B cell (primary cell): ENCODE measurements around the gene MBP. TPM values are rescaled to one million over a fixed set of nuclear protein-coding genes. Genes with fewer than 3 reads are reported as not detected.

Source experiments
- ATAC-seq: fragments of 200-7000 bp; cut with Tn5 transposase; one replicate; pipeline ENCODE4 v1.10.0; 2021; ENCODE audit warnings: low read depth, mild to moderate bottlenecking, moderate number of reproducible peaks, moderate library complexity
- CTCF ChIA-PET: fragments of 350-600 bp; sonication (Branson Sonifier 250); formaldehyde crosslinking; loops from one replicate; lab custom pipeline; 2021; ENCODE audit warnings: antibody characterized with exemption, inconsistent platforms; lab: Charles Lee
- POLR2A ChIA-PET: fragments of 350-600 bp; sonication (Branson Sonifier 250); formaldehyde crosslinking; loops from one replicate; lab custom pipeline; 2021; ENCODE audit warnings: antibody characterized with exemption; lab: Charles Lee
- DNase-seq: peaks from one replicate; pipeline ENCODE4 v3.0.0; 2013
- H2AFZ ChIP-seq: 2 replicates; pipeline ENCODE4 v1.6.1; 2012; ENCODE audit warnings: mild to moderate bottlenecking, low read depth, low read length; ENCODE audit not compliant: insufficient read depth, poor library complexity, severe bottlenecking
- H3K27ac ChIP-seq, 2 donors: 1 replicate in 1 of 2; 2 replicates in 1 of 2; pipeline ENCODE4 v1.5.1; 2012 to 2013; ENCODE audit warnings: low read length in 2 of 2, mild to moderate bottlenecking in 2 of 2, moderate library complexity in 1 of 2
- H3K27me3 ChIP-seq, 4 experiments: fragments of 200-600 bp in 1 of 4; sonication (generic) in 1 of 4; replicated peaks in 1 of 4; 1 replicate in 2 of 4; 2 replicates in 2 of 4; pipeline versions ENCODE4 v1.6.1 to v1.7.0; 2013 to 2016; ENCODE audit warnings: low read length in 3 of 4, mild to moderate bottlenecking in 2 of 4, mixed read lengths in 1 of 4, moderate library complexity in 1 of 4; ENCODE audit not compliant: insufficient read depth in 4 of 4, control insufficient read depth in 3 of 4; ENCODE audit errors: control extremely low read depth in 1 of 4
- H3K36me3 ChIP-seq, 2 experiments: replicated peaks in 1 of 2; 1 replicate in 1 of 2; 2 replicates in 1 of 2; pipeline versions ENCODE4 v1.6.1 to v1.7.1; 2013; ENCODE audit warnings: low read length in 1 of 2; ENCODE audit not compliant: insufficient read depth in 2 of 2, control insufficient read depth in 1 of 2; ENCODE audit errors: control extremely low read depth in 1 of 2, extremely low read depth in 1 of 2
- H3K4me1 ChIP-seq, 2 donors: fragments of 200-600 bp in 1 of 2; sonication (generic) in 1 of 2; 1 replicate in 1 of 2; 2 replicates in 1 of 2; pipeline versions ENCODE4 v1.5.1 to v1.6.1; 2013 to 2017; ENCODE audit warnings: low read length in 2 of 2; ENCODE audit not compliant: control insufficient read depth in 2 of 2, insufficient read depth in 2 of 2
- H3K4me2 ChIP-seq: replicated peaks from 2 replicates; pipeline ENCODE3; 2012; ENCODE audit warnings: mild to moderate bottlenecking, low read depth, low read length; ENCODE audit not compliant: poor library complexity, severe bottlenecking
- H3K4me3 ChIP-seq, 5 experiments: fragments of 200-600 bp in 1 of 5; sonication (generic) in 1 of 5; 1 replicate in 3 of 5; 2 replicates in 2 of 5; pipeline versions ENCODE4 v1.5.1 to v1.7.0; 2011 to 2016; ENCODE audit warnings: low read length in 4 of 5, mild to moderate bottlenecking in 4 of 5, low read depth in 2 of 5, control low read depth in 1 of 5, moderate library complexity in 1 of 5; ENCODE audit not compliant: insufficient read depth in 1 of 5; ENCODE audit errors: control extremely low read depth in 1 of 5, extremely low read depth in 1 of 5
- H3K79me2 ChIP-seq: fragments of 200-600 bp; sonication (generic); one replicate; pipeline ENCODE4 v1.6.0; 2016; ENCODE audit warnings: low read length; ENCODE audit not compliant: control insufficient read depth, insufficient read depth
- H3K9ac ChIP-seq: fragments of 200-600 bp; sonication (generic); 2 replicates; pipeline ENCODE4 v1.6.1; 2017; ENCODE audit warnings: mild to moderate bottlenecking, low read length, moderate library complexity
- H3K9me3 ChIP-seq, 3 donors: one replicate each; pipeline versions ENCODE4 v1.6.1 to v1.7.1; 2013; ENCODE audit warnings: low read length in 2 of 3; ENCODE audit not compliant: control insufficient read depth in 2 of 3, insufficient read depth in 1 of 3; ENCODE audit errors: control extremely low read depth in 1 of 3
- H4K20me1 ChIP-seq: 2 replicates; pipeline ENCODE4 v1.6.0; 2012; ENCODE audit warnings: mild to moderate bottlenecking, low read length; ENCODE audit not compliant: insufficient read depth, control insufficient read depth, poor library complexity, severe bottlenecking
- H3K27ac Mint-ChIP-seq: one replicate; pipeline ENCODE4 v1.8.0; 2021; ENCODE audit warnings: mixed read lengths
- H3K27me3 Mint-ChIP-seq: one replicate; pipeline ENCODE4 v1.8.0; 2021; ENCODE audit warnings: mixed read lengths
- H3K4me1 Mint-ChIP-seq: one replicate; pipeline ENCODE4 v1.8.0; 2021; ENCODE audit warnings: mixed read lengths
- H3K4me3 Mint-ChIP-seq: one replicate; pipeline ENCODE4 v1.8.0; 2021; ENCODE audit warnings: mixed read lengths
- H3K9me3 Mint-ChIP-seq: one replicate; pipeline ENCODE4 v1.8.0; 2022; ENCODE audit warnings: mixed read lengths; ENCODE audit not compliant: insufficient read depth
- CTCF ChIP-seq: fragments of 200-600 bp; IDR thresholded peaks from one replicate; pipeline ENCODE4 v1.8.0; 2022; ENCODE audit warnings: antibody characterized with exemption, mild to moderate bottlenecking
- EZH2 ChIP-seq: IDR thresholded peaks from 2 replicates; pipeline ENCODE4 v1.6.1; 2012; ENCODE audit warnings: borderline replicate concordance, low read depth, mild to moderate bottlenecking, moderate library complexity, low read length; ENCODE audit not compliant: insufficient read depth, poor library complexity, severe bottlenecking
- WGBS: methylation state at CpG from one replicate; pipeline ENCODE4 v1.1.5; 2013; ENCODE audit warnings: missing lambda C conversion rate; ENCODE audit not compliant: insufficient coverage; 5-methylcytosine and 5-hydroxymethylcytosine counted together
- intact Hi-C: fragments of 100-400 bp; cut with micrococcal nuclease; formaldehyde crosslinking; loops from one replicate; pipeline ENCODE4 v1.10.0; 2022
- polyA plus RNA-seq: library from polyadenylated mRNA; depleted of rRNA; stranded (reverse); fragments of >200 nt; gene quantifications from 2 replicates; pipeline ENCODE4 v1.2.3, GENCODE V29; 2012
- total RNA-seq, 2 donors: library from RNA; stranded (reverse); fragments of 120-200 nt in 1 of 2; gene quantifications; 1 replicate in 1 of 2; 2 replicates in 1 of 2; pipeline versions ENCODE4 v1.2.3 to v1.2.4, GENCODE V29; 2013 to 2022

MBP gene
- total and polyA plus RNA-seq, 2 donors (not counting 1 experiment from before 2014, with no cell fraction given) = 30.1 to 192 TPM

- no peak for TF ChIP-seq EZH2
- no peak for TF ChIP-seq CTCF
- Histone ChIP-seq H4K20me1 (no peaks in the 10 kb centered on the region), H3K9ac (no peak overlapping the region), H3K4me2 (peak overlapping the region; percentile 31), H3K4me3 (peak overlapping the region in 1 of 5 experiments; percentile 13), H3K36me3 (no peaks in the 10 kb centered on the region), H3K27ac (no peak overlapping the region), H3K79me2 (no peaks in the 10 kb centered on the region), H3K27me3 (peaks cover 0 to 2% (median 0%) of the 10 kb centered on the region in 4 experiments), H3K4me1 (peaks cover 8% of the 10 kb centered on the region in 2 donors), H2AFZ (peak overlapping the region; percentile 18), H3K9me3 (peaks cover 0 to 4% (median 0%) of the 10 kb centered on the region in 3 donors)
- peaks cover 18% of the 10 kb centered on the region for H3K4me1 Mint-ChIP-seq
- peaks cover 11% of the 10 kb centered on the region for H3K27me3 Mint-ChIP-seq
- intact Hi-C loops = no loop called here
- no peaks in the 10 kb centered on the region for H3K9me3 Mint-ChIP-seq
- no peak overlapping the region for H3K27ac Mint-ChIP-seq
- H3K4me3 Mint-ChIP-seq = no peak overlapping the region
- DNase-seq = no peak
- WGBS = 13% methylated on average over 4 of the region's 11 CpGs
- ChIA-PET CTCF (no interaction called here), POLR2A (no interaction called here)
- no peak for ATAC-seq
Observed at GRCh38 chr18:77160515-77160914, 27.9 kb upstream of the MBP start.

GRCh38 chr18:77157312-77157711 is 24.7 kb upstream of the MBP start:
- DNase-seq (no peak), ATAC-seq (peak; percentile 28)
- Mint-ChIP-seq H3K4me3 (no peak overlapping the region), H3K9me3 (no peaks in the 10 kb centered on the region), H3K27ac (no peak overlapping the region), H3K27me3 (no peaks in the 10 kb centered on the region), H3K4me1 (peaks cover 18% of the 10 kb centered on the region)
- Histone ChIP-seq H3K9ac (no peak overlapping the region), H3K9me3 (no peaks in the 10 kb centered on the region), H4K20me1 (no peaks in the 10 kb centered on the region), H3K79me2 (no peaks in the 10 kb centered on the region), H3K27ac (no peak overlapping the region), H3K4me3 (no peak overlapping the region), H2AFZ (no peak overlapping the region), H3K4me2 (no peak overlapping the region), H3K36me3 (no peaks in the 10 kb centered on the region), H3K27me3 (no peaks in the 10 kb centered on the region), H3K4me1 (peaks cover 8% of the 10 kb centered on the region in 2 donors)
- ChIA-PET CTCF (interaction anchor here (1.2 kb wide), 1 partner anchor 50 kb away, joined by 4 read pairs; no protein-coding TSS in a partner anchor), POLR2A (no interaction called here)
- TF ChIP-seq EZH2 (no peak), CTCF (no peak)
- WGBS = 27% methylated on average over 3 of the region's 4 CpGs
- intact Hi-C loops = no loop called here
